Measurements from ENCODE around the gene ARHGDIA. TPM values are rescaled to one million over a fixed set of nuclear protein-coding genes. Genes with fewer than 3 reads are reported as not detected.

Gene ARHGDIA
- total and polyA plus RNA-seq, 2 experiments from 2014 or later: 80.7 to 295 TPM

- peaks cover 4% of the 10 kb centered on the region for H4K20me1 ChIP-seq (ENCODE audit: insufficient read depth, poor library complexity, severe bottlenecking)
- peak within 1 kb of the TSS; percentile 88 for H3K27ac ChIP-seq
- no peaks in the 10 kb centered on the region for H3K9me3 ChIP-seq (ENCODE audit: low read depth)
- peak within 1 kb of the TSS; percentile 98 for H3K4me2 ChIP-seq
- 26% methylated on average over 23 of the region's 84 CpGs for whole genome bisulfite sequencing (ENCODE audit: low lambda C conversion rate, missing lambda C conversion rate)
- H3K4me3 ChIP-seq: peak within 1 kb of the TSS; percentile 66
- peak; percentile 22 for TF ChIP-seq CTCF (IDR thresholded peaks at IDR 0.05; ENCODE audit: poor library complexity)
- no peak for TF ChIP-seq EZH2phosphoT487 (IDR thresholded peaks at IDR 0.05; ENCODE audit: low read depth, severe bottlenecking, unreplicated experiment)
- peak; percentile 98 for DNase-seq (ENCODE audit: low spot score)
- H3K4me1 ChIP-seq (ENCODE audit: insufficient read depth): peaks cover 24% of the 10 kb centered on the region
- no peaks in the 10 kb centered on the region for H3K36me3 ChIP-seq (replicated peaks; ENCODE audit: insufficient read depth, low read depth)
- no peak within 1 kb of the TSS for H2AFZ ChIP-seq
- no peaks in the 10 kb centered on the region for H3K9me2 ChIP-seq (replicated peaks; ENCODE audit: insufficient read depth)
- H3K27me3 ChIP-seq: no peaks in the 10 kb centered on the region
- H3K79me2 ChIP-seq: peaks cover 35% of the 10 kb centered on the region
Measured at GRCh38 chr17:81911277-81911961, 40.3 kb upstream of the ARHGDIA start, which contains the start of gene PCYT2. PCYT2 (minus strand) TSS chr17:81911399; CDS start chr17:81911355, 44 bp downstream.

- H3K27ac ChIP-seq: peak overlapping the region; percentile 88
- peaks cover 31% of the 10 kb centered on the region for H3K79me2 ChIP-seq
- peak; percentile 54 for DNase-seq (ENCODE audit: low spot score)
- TF ChIP-seq EZH2 (IDR thresholded peaks at IDR 0.05; ENCODE audit: borderline replicate concordance) (no peak), EZH2phosphoT487 (IDR thresholded peaks at IDR 0.05; ENCODE audit: low read depth, severe bottlenecking, unreplicated experiment) (no peak), CTCF (IDR thresholded peaks at IDR 0.05; ENCODE audit: poor library complexity) (no peak)
- under 1% methylated on average over 28 of the region's 55 CpGs for WGBS (ENCODE audit: low lambda C conversion rate, missing lambda C conversion rate)
- H3K9me2 ChIP-seq (replicated peaks; ENCODE audit: insufficient read depth): no peaks in the 10 kb centered on the region
- peak overlapping the region; percentile 66 for H3K4me3 ChIP-seq
- peak overlapping the region; percentile 98 for H3K4me2 ChIP-seq
- no peaks in the 10 kb centered on the region for H3K9me3 ChIP-seq (ENCODE audit: low read depth)
- no peaks in the 10 kb centered on the region for H3K36me3 ChIP-seq (replicated peaks; ENCODE audit: insufficient read depth, low read depth)
- H4K20me1 ChIP-seq (ENCODE audit: insufficient read depth, poor library complexity, severe bottlenecking): peaks cover 4% of the 10 kb centered on the region
- H2AFZ ChIP-seq: no peak overlapping the region
- peaks cover 19% of the 10 kb centered on the region for H3K4me1 ChIP-seq (ENCODE audit: insufficient read depth)
- no peaks in the 10 kb centered on the region for H3K27me3 ChIP-seq
Measured at GRCh38 chr17:81910840-81911276, 39.7 kb upstream of the ARHGDIA start.

- no peak for TF ChIP-seq EZH2phosphoT487 (IDR thresholded peaks at IDR 0.05; ENCODE audit: low read depth, severe bottlenecking, unreplicated experiment)
- TF ChIP-seq EZH2 (IDR thresholded peaks at IDR 0.05; ENCODE audit: borderline replicate concordance): no peak
- TF ChIP-seq CTCF (IDR thresholded peaks at IDR 0.05; ENCODE audit: poor library complexity): no peak
- Histone ChIP-seq H3K27ac (peak overlapping the region; percentile 88), H3K4me3 (peak overlapping the region; percentile 66), H3K9me2 (replicated peaks; ENCODE audit: insufficient read depth) (no peaks in the 10 kb centered on the region), H3K4me2 (peak overlapping the region; percentile 98), H3K9me3 (ENCODE audit: low read depth) (no peaks in the 10 kb centered on the region), H2AFZ (no peak overlapping the region), H3K27me3 (no peaks in the 10 kb centered on the region), H3K79me2 (peaks cover 24% of the 10 kb centered on the region), H3K36me3 (replicated peaks; ENCODE audit: insufficient read depth, low read depth) (no peaks in the 10 kb centered on the region), H3K4me1 (ENCODE audit: insufficient read depth) (peaks cover 18% of the 10 kb centered on the region), H4K20me1 (ENCODE audit: insufficient read depth, poor library complexity, severe bottlenecking) (peaks cover 4% of the 10 kb centered on the region)
- peak; percentile 74 for DNase-seq (ENCODE audit: low spot score)
- WGBS (ENCODE audit: low lambda C conversion rate, missing lambda C conversion rate): 34% methylated on average over 22 of the region's 23 CpGs
Measured at GRCh38 chr17:81909966-81910839, 39.1 kb upstream of the ARHGDIA start.

Data from hepatocyte (in vitro differentiated cells).